HL-60 (cell line): ENCODE results near the gene ZNF746.
"Not testable (repeated sequence)": the region's sequence is repeated elsewhere in the genome, so short reads cannot be mapped to it uniquely, and the experiment has no call there.

Source experiments
- CTCF ChIP-seq: IDR thresholded peaks from one replicate; pipeline ENCODE4 v1.5.1; 2011; ENCODE audit warnings: low read length, control low read depth, inconsistent platforms; ENCODE audit not compliant: insufficient read depth
- GABPA ChIP-seq: IDR thresholded peaks from 2 replicates; pipeline ENCODE4 v1.6.1; 2012; ENCODE audit warnings: low read depth
- POLR2AphosphoS5 ChIP-seq: IDR thresholded peaks from 2 replicates; pipeline ENCODE4 v1.6.1; 2012; ENCODE audit warnings: low read depth
- REST ChIP-seq: IDR thresholded peaks from 2 replicates; pipeline ENCODE4 v1.6.1; 2012; ENCODE audit warnings: low read depth; ENCODE audit not compliant: insufficient replicate concordance

GRCh38 chr7:149446026-149446425 is 51.6 kb downstream of the ZNF746 start:
- not testable (repeated sequence) for TF ChIP-seq POLR2AphosphoS5, CTCF, REST, GABPA
